C1 segment of cervical spinal cord (tissue), 14 donors: ENCODE data around the gene CAMKMT.

Experiments
- DNase-seq, 14 donors: peaks; one replicate each; lab custom pipeline; 2025; lab: John Stamatoyannopoulos, UW

CAMKMT gene

GRCh38 chr2:44649381-44649780, 287.6 kb downstream of the CAMKMT start:
- DNase-seq = no peak

- DNase-seq = no peak
Measured at GRCh38 chr2:44650796-44651195, 289.0 kb downstream of the CAMKMT start.

- no peak for DNase-seq
Measured at GRCh38 chr2:44651974-44652373, 290.2 kb downstream of the CAMKMT start.

- peak in 2 of 14 donors; percentile 1 to 78 for DNase-seq
Measured at GRCh38 chr2:44652701-44653100, 291.0 kb downstream of the CAMKMT start.

- no peak for DNase-seq
Measured at GRCh38 chr2:44655401-44655864, 293.7 kb downstream of the CAMKMT start.

GRCh38 chr2:44656460-44656859, 294.7 kb downstream of the CAMKMT start:
- no peak for DNase-seq

- no peak for DNase-seq
Measured at GRCh38 chr2:44663471-44664073, 301.8 kb downstream of the CAMKMT start.

GRCh38 chr2:44668336-44668735, 306.6 kb downstream of the CAMKMT start:
- DNase-seq = no peak

- no peak for DNase-seq
Measured at GRCh38 chr2:44671276-44671675, 309.5 kb downstream of the CAMKMT start.

GRCh38 chr2:44671916-44672315, 310.2 kb downstream of the CAMKMT start:
- DNase-seq = no peak

- no peak for DNase-seq
Measured at GRCh38 chr2:44672431-44672830, 310.7 kb downstream of the CAMKMT start.

- DNase-seq = no peak
Measured at GRCh38 chr2:44674473-44675284, 312.9 kb downstream of the CAMKMT start.

GRCh38 chr2:44676379-44676778, 314.6 kb downstream of the CAMKMT start:
- DNase-seq = no peak

GRCh38 chr2:44679584-44679983, 317.8 kb downstream of the CAMKMT start:
- no peak for DNase-seq

GRCh38 chr2:44679990-44680389, 318.2 kb downstream of the CAMKMT start:
- no peak for DNase-seq

GRCh38 chr2:44680424-44680971, 318.8 kb downstream of the CAMKMT start:
- DNase-seq = no peak

GRCh38 chr2:44680983-44681531, 319.3 kb downstream of the CAMKMT start:
- no peak for DNase-seq

GRCh38 chr2:44682459-44682858, 320.7 kb downstream of the CAMKMT start:
- no peak for DNase-seq

- DNase-seq = no peak
Measured at GRCh38 chr2:44684559-44684958, 322.8 kb downstream of the CAMKMT start.

GRCh38 chr2:44686561-44686960, 324.8 kb downstream of the CAMKMT start:
- no peak for DNase-seq

GRCh38 chr2:44687686-44688455, 326.1 kb downstream of the CAMKMT start:
- DNase-seq = no peak
